Neural cell (in vitro differentiated cells): ENCODE measurements around the gene TMEM119.

Experiments
- EP300 ChIP-seq: fragments of 450-650 bp; conservative IDR thresholded peaks from 2 replicates; pipeline ENCODE4 v1.6.1; 2014; ENCODE audit warnings: antibody characterized with exemption, mild to moderate bottlenecking, moderate library complexity; ENCODE audit not compliant: poor library complexity, severe bottlenecking
- EZH2 ChIP-seq: fragments of 200-600, 300-800 bp; shearing (Covaris generic), sonication (generic); IDR thresholded peaks from 2 replicates; pipeline ENCODE4 v1.6.1; 2014; ENCODE audit warnings: antibody characterized with exemption, low read length, borderline replicate concordance, mild to moderate bottlenecking; ENCODE audit not compliant: insufficient read depth, poor library complexity, severe bottlenecking
- MXI1 ChIP-seq: fragments of 450-650 bp; conservative IDR thresholded peaks from 2 replicates; pipeline ENCODE4 v1.6.1; 2014; ENCODE audit warnings: antibody characterized with exemption, mild to moderate bottlenecking; ENCODE audit not compliant: poor library complexity, severe bottlenecking
- POLR2AphosphoS5 ChIP-seq: IDR thresholded peaks from 2 replicates; pipeline ENCODE4 v1.6.1; 2012
- RAD21 ChIP-seq: fragments of 450-650 bp; conservative IDR thresholded peaks from 2 replicates; pipeline ENCODE4 v1.6.1; 2014; ENCODE audit warnings: antibody characterized with exemption, mild to moderate bottlenecking, moderate library complexity
- SMC3 ChIP-seq: fragments of 450-650 bp; conservative IDR thresholded peaks from 2 replicates; pipeline ENCODE4 v1.6.1; 2014; ENCODE audit warnings: antibody characterized with exemption, mild to moderate bottlenecking, moderate library complexity; ENCODE audit not compliant: poor library complexity
- TAF1 ChIP-seq: IDR thresholded peaks from 2 replicates; pipeline ENCODE4 v1.6.1; 2012; ENCODE audit warnings: low read depth
- TF ChIP-seq, protein P1 (sequence below): fragments of 450-650 bp; IDR thresholded peaks from 2 replicates; pipeline ENCODE4 v1.5.1; 2014; ENCODE audit warnings: antibody characterized with exemption, mild to moderate bottlenecking, moderate library complexity; ENCODE audit not compliant: poor library complexity, severe bottlenecking

- TF ChIP-seq POLR2AphosphoS5 (no peak), RAD21 (no peak), EZH2 (no peak), TAF1 (no peak), EP300 (no peak), MXI1 (no peak), SMC3 (no peak)
- TF ChIP-seq, protein P1, sequence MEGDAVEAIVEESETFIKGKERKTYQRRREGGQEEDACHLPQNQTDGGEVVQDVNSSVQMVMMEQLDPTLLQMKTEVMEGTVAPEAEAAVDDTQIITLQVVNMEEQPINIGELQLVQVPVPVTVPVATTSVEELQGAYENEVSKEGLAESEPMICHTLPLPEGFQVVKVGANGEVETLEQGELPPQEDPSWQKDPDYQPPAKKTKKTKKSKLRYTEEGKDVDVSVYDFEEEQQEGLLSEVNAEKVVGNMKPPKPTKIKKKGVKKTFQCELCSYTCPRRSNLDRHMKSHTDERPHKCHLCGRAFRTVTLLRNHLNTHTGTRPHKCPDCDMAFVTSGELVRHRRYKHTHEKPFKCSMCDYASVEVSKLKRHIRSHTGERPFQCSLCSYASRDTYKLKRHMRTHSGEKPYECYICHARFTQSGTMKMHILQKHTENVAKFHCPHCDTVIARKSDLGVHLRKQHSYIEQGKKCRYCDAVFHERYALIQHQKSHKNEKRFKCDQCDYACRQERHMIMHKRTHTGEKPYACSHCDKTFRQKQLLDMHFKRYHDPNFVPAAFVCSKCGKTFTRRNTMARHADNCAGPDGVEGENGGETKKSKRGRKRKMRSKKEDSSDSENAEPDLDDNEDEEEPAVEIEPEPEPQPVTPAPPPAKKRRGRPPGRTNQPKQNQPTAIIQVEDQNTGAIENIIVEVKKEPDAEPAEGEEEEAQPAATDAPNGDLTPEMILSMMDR: no peak
Observed at GRCh38 chr12:108594960-108595710, 2.7 kb downstream of the TMEM119 start.
